GM12878 (cell line): ENCODE results near the gene STK11. TPM values are rescaled to one million over a fixed set of nuclear protein-coding genes. Genes with fewer than 3 reads are reported as not detected.
A peak's percentile ranks its signal among the peaks of the same experiment; 100 is the strongest.

ENCODE experiments used
- BRCA1 ChIP-seq: IDR thresholded peaks from 2 replicates; pipeline ENCODE4 v1.6.1; 2011; ENCODE audit warnings: low read depth, low read length, improper control_type of control experiment
- CEBPB ChIP-seq, 2 experiments: fragments of 150-350 bp in 1 of 2; IDR thresholded peaks; 2 replicates each; pipeline ENCODE4 v1.6.1; 2012 to 2014; ENCODE audit warnings: low read depth in 2 of 2, low read length in 2 of 2, borderline replicate concordance in 1 of 2, inconsistent platforms in 1 of 2
- CHD4 ChIP-seq: fragments of 200-600 bp; sonication (generic); IDR thresholded peaks from 2 replicates; pipeline ENCODE4 v1.6.1; 2016; ENCODE audit warnings: mild to moderate bottlenecking
- GABPA ChIP-seq: IDR thresholded peaks from 2 replicates; pipeline ENCODE4 v1.6.1; 2014; ENCODE audit warnings: antibody characterized with exemption, low read depth, mild to moderate bottlenecking, inconsistent platforms
- PAX8 ChIP-seq: fragments of 450-650 bp; IDR thresholded peaks from 2 replicates; pipeline ENCODE4 v1.6.1; 2017; ENCODE audit warnings: mild to moderate bottlenecking, moderate library complexity
- SMARCA5 ChIP-seq: fragments of 450-650 bp; IDR thresholded peaks from 2 replicates; pipeline ENCODE4 v1.6.1; 2017; ENCODE audit warnings: mild to moderate bottlenecking
- SUZ12 ChIP-seq: fragments of 200-600 bp; sonication (generic); IDR thresholded peaks from one replicate; pipeline ENCODE4 v1.6.1; 2018; ENCODE audit warnings: antibody characterized with exemption, mild to moderate bottlenecking; ENCODE audit not compliant: unreplicated experiment
- ZZZ3 ChIP-seq: IDR thresholded peaks from 2 replicates; pipeline ENCODE4 v1.6.1; 2011; ENCODE audit warnings: low read depth; ENCODE audit not compliant: control insufficient read depth, insufficient read length
- polyA plus RNA-seq, 11 experiments: library from polyadenylated mRNA; depleted of rRNA in 4 of 11; unstranded in 6 of 11; stranded (reverse) in 5 of 11; fragments of >200 nt; fragmentation: Nextera tagmentation in 4 of 11; fragmentation: Illumina TruSeq in 1 of 11; extraction: Ambion mirVana in 4 of 11; extraction: Trizol in 1 of 11; gene quantifications; 1 replicate in 1 of 11; 2 replicates in 10 of 11; pipeline versions ENCODE4 v1.2.1 to v1.2.3, GENCODE V29; 2011 to 2016; ENCODE audit warnings: inconsistent platforms in 2 of 11, missing spikeins in 2 of 11, low read depth in 1 of 11
- total RNA-seq, 4 experiments: library from RNA; depleted of rRNA in 3 of 4; stranded (reverse); fragments of >200 nt in 3 of 4; fragmentation: Illumina TruSeq in 1 of 4; extraction: Trizol in 1 of 4; gene quantifications; 2 replicates each; pipeline versions ENCODE4 v1.2.1 to v1.2.3, GENCODE V29; 2013 to 2021
- TF ChIP-seq, protein P1 (sequence below): fragments of 450-650 bp; IDR thresholded peaks from 2 replicates; pipeline ENCODE4 v1.6.1; 2017; ENCODE audit warnings: antibody characterized with exemption, mild to moderate bottlenecking, moderate library complexity
- TF ChIP-seq, protein P2 (sequence below): IDR thresholded peaks from 2 replicates; pipeline ENCODE4 v1.6.1; 2012; ENCODE audit warnings: improper control_type of control experiment, low read depth, low read length; ENCODE audit not compliant: insufficient replicate concordance
- TF ChIP-seq, protein P3 (sequence below): IDR thresholded peaks from 2 replicates; pipeline ENCODE4 v1.6.1; 2012; ENCODE audit warnings: low read depth, low read length, improper control_type of control experiment
- TF ChIP-seq, protein P4 (sequence below): fragments of 450-650 bp; IDR thresholded peaks from 2 replicates; pipeline ENCODE4 v1.6.1; 2016; ENCODE audit warnings: mild to moderate bottlenecking
- TF ChIP-seq, protein P5 (sequence below): fragments of 450-650 bp; IDR thresholded peaks from 2 replicates; pipeline ENCODE4 v1.6.1; 2016; ENCODE audit warnings: mild to moderate bottlenecking, moderate library complexity, borderline replicate concordance

Gene STK11
- total and polyA plus RNA-seq, 10 of the 15 experiments (the other 5 are each of a cell fraction or from before 2014, with no cell fraction given) = 0.33 to 71.0 (median 23.8) TPM

DNA sequence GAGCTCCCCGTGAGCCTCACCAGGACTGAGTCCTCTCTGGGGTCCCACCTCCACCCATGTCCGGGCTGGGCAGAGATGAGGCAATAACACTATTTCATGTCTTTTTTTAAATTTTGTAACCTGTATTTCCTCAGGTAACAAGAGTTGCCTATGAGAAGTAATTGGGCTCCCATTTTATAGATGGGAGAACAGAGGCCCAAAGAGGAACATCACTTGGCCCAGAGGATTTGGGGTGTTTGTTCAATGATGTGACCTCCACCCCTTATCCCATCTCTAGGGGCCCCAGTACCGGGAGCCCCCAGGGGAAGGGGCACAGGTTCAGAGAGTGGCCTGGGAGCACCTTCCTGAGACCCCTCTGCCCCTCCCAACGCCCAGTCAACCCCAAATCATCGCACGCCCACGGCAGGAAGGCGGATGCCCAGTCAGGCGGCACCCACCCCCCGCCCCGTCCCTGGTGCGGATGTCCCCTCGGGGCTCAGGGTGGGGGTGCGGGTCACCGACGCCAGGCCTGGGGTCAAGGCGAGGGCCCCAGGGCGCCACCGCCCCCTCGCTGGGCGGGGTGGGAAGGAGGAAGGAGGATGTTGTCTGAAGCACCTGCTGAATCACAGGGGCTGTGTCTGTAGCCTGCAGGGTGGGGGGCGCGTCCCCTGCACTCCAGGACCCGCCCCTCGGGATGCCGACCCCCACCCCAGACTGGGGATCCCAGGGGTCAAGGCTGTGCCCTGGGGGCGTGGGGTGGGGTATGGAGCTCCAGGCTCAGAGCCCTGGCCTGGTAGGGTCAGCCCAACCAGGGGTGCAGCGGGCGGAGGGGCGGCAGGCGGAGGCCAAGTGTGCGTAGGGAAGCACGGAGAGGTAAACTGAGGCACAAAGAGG lies 54.5 kb downstream of the STK11 start (continued):
- TF ChIP-seq SMARCA5 (peak; percentile 40), BRCA1 (no peak), CEBPB (IDR thresholded peaks at IDR 0.05; ENCODE audit: borderline replicate concordance in 1 of 2, low read depth in 2 of 2, low read length in 2 of 2) (no peak), CHD4 (no peak), PAX8 (no peak), ZZZ3 (no peak), GABPA (no peak), SUZ12 (no peak)
- TF ChIP-seq, protein P1, sequence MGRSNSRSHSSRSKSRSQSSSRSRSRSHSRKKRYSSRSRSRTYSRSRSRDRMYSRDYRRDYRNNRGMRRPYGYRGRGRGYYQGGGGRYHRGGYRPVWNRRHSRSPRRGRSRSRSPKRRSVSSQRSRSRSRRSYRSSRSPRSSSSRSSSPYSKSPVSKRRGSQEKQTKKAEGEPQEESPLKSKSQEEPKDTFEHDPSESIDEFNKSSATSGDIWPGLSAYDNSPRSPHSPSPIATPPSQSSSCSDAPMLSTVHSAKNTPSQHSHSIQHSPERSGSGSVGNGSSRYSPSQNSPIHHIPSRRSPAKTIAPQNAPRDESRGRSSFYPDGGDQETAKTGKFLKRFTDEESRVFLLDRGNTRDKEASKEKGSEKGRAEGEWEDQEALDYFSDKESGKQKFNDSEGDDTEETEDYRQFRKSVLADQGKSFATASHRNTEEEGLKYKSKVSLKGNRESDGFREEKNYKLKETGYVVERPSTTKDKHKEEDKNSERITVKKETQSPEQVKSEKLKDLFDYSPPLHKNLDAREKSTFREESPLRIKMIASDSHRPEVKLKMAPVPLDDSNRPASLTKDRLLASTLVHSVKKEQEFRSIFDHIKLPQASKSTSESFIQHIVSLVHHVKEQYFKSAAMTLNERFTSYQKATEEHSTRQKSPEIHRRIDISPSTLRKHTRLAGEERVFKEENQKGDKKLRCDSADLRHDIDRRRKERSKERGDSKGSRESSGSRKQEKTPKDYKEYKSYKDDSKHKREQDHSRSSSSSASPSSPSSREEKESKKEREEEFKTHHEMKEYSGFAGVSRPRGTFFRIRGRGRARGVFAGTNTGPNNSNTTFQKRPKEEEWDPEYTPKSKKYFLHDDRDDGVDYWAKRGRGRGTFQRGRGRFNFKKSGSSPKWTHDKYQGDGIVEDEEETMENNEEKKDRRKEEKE = no peak
- TF ChIP-seq, protein P2, sequence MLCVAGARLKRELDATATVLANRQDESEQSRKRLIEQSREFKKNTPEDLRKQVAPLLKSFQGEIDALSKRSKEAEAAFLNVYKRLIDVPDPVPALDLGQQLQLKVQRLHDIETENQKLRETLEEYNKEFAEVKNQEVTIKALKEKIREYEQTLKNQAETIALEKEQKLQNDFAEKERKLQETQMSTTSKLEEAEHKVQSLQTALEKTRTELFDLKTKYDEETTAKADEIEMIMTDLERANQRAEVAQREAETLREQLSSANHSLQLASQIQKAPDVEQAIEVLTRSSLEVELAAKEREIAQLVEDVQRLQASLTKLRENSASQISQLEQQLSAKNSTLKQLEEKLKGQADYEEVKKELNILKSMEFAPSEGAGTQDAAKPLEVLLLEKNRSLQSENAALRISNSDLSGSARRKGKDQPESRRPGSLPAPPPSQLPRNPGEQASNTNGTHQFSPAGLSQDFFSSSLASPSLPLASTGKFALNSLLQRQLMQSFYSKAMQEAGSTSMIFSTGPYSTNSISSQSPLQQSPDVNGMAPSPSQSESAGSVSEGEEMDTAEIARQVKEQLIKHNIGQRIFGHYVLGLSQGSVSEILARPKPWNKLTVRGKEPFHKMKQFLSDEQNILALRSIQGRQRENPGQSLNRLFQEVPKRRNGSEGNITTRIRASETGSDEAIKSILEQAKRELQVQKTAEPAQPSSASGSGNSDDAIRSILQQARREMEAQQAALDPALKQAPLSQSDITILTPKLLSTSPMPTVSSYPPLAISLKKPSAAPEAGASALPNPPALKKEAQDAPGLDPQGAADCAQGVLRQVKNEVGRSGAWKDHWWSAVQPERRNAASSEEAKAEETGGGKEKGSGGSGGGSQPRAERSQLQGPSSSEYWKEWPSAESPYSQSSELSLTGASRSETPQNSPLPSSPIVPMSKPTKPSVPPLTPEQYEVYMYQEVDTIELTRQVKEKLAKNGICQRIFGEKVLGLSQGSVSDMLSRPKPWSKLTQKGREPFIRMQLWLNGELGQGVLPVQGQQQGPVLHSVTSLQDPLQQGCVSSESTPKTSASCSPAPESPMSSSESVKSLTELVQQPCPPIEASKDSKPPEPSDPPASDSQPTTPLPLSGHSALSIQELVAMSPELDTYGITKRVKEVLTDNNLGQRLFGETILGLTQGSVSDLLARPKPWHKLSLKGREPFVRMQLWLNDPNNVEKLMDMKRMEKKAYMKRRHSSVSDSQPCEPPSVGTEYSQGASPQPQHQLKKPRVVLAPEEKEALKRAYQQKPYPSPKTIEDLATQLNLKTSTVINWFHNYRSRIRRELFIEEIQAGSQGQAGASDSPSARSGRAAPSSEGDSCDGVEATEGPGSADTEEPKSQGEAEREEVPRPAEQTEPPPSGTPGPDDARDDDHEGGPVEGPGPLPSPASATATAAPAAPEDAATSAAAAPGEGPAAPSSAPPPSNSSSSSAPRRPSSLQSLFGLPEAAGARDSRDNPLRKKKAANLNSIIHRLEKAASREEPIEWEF = no peak
- TF ChIP-seq, protein P3, sequence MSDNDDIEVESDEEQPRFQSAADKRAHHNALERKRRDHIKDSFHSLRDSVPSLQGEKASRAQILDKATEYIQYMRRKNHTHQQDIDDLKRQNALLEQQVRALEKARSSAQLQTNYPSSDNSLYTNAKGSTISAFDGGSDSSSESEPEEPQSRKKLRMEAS = no peak; the same call in 1 of the 2 replicates
- TF ChIP-seq, protein P4, sequence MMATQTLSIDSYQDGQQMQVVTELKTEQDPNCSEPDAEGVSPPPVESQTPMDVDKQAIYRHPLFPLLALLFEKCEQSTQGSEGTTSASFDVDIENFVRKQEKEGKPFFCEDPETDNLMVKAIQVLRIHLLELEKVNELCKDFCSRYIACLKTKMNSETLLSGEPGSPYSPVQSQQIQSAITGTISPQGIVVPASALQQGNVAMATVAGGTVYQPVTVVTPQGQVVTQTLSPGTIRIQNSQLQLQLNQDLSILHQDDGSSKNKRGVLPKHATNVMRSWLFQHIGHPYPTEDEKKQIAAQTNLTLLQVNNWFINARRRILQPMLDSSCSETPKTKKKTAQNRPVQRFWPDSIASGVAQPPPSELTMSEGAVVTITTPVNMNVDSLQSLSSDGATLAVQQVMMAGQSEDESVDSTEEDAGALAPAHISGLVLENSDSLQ = no peak
- TF ChIP-seq, protein P5, sequence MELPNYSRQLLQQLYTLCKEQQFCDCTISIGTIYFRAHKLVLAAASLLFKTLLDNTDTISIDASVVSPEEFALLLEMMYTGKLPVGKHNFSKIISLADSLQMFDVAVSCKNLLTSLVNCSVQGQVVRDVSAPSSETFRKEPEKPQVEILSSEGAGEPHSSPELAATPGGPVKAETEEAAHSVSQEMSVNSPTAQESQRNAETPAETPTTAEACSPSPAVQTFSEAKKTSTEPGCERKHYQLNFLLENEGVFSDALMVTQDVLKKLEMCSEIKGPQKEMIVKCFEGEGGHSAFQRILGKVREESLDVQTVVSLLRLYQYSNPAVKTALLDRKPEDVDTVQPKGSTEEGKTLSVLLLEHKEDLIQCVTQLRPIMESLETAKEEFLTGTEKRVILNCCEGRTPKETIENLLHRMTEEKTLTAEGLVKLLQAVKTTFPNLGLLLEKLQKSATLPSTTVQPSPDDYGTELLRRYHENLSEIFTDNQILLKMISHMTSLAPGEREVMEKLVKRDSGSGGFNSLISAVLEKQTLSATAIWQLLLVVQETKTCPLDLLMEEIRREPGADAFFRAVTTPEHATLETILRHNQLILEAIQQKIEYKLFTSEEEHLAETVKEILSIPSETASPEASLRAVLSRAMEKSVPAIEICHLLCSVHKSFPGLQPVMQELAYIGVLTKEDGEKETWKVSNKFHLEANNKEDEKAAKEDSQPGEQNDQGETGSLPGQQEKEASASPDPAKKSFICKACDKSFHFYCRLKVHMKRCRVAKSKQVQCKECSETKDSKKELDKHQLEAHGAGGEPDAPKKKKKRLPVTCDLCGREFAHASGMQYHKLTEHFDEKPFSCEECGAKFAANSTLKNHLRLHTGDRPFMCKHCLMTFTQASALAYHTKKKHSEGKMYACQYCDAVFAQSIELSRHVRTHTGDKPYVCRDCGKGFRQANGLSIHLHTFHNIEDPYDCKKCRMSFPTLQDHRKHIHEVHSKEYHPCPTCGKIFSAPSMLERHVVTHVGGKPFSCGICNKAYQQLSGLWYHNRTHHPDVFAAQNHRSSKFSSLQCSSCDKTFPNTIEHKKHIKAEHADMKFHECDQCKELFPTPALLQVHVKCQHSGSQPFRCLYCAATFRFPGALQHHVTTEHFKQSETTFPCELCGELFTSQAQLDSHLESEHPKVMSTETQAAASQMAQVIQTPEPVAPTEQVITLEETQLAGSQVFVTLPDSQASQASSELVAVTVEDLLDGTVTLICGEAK = no peak; the same call in 1 of the 2 replicates
